NCI-H2227 (cell line): ENCODE results near the gene FZD10.

Source experiments
- DNase-seq: peaks from one replicate; lab custom pipeline; 2025; ENCODE audit not compliant: unreplicated experiment; lab: John Stamatoyannopoulos, UW

The FZD10 gene

DNA sequence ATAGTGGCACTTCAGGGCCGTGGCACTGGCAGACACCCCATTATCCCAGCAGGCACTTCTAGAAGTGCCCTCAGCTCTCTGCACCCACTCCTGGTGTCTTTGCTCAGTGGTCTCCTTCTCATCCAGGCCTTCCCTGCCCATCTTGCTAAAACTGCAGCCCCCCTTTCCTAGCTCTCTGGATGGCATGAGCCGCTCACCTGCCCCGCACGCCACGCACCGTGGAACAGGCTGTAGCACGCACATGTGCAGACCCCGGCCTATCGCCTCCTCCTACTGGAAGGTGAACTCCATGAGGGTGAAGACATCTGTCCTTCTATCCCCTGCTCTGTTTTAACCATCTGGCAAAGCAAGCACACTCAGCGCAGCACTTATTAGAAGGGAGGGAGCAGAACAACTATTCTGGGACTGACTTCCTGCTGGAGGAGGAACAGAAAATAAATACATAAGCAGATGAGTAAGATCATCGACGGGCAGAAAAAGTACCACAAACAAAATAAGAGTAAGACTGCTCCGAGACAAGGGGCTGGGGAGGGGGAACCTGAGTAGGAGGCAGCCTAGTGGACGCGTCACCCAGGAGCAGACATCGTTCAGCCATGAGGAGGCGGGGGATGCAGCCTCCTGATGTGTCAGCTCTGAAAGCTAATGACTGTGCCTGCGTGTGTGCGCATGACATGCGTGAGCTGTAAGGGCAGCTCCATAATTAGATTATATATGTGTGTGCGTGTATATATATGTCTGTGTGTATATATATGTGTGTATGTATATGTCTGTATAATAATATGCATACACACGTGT is 7.8 kb upstream of the FZD10 start:
- no peak for DNase-seq

DNA sequence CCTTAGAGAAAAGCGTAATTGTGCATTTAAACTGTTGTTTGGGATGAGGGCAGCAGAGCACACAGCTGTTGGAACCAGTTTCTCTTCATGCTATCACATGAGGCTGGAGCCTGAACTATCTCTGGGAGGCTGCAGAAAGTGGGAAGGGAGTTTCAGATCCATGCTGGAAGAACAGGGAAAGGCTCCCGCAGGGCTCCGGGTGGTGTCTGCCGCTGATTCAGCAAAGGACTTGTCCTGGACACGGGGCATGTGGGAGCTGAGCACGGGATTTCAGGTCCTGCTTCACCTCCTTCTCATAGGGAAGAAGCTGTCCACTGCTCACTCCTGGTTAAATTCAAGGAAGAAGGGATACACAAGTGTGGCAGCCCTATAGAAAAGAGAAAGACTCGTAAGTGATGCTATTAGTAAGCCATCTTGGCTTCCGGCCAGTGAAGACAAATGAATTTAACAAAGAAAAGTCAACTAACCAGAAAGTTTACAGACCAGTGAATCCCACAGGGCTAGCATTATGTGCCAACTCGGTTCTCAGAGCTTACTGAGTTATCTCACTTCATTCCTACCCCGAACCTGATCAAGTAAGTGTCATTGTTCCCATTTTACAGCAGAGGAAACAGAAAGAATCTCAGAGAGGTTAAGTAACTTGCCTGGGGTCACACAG is 6.7 kb upstream of the FZD10 start:
- DNase-seq, result no peak

DNA sequence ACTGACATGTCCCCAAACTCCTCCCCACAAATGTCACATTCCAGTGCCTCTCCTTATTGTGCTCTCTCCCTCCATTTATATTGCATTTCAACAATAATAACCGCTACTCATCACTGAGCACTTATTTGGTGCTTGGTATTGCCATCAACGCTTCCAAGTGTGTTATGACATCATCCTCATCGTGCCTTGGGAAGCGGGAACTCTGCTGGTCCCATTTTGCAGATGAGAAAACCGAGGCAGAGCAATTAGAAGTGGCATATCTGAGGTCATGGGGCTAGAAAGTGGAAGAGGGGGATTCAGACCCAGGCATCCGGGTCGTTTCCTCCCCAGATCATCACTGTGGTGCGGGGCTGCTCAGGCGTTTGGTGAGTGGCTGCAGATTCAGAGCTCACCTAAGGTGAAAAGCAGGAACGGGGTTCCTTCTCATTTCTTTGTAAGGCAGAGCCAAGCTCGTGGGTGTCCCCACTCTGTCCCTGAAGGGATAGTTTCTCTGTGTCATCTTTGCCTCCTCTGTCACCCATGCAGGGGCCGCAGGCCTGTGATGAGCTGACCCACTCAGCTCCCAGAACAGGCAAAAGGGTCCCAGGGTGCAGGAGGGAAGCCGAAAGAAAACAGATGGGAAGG is 5.5 kb upstream of the FZD10 start:
- DNase-seq, result no peak

DNA sequence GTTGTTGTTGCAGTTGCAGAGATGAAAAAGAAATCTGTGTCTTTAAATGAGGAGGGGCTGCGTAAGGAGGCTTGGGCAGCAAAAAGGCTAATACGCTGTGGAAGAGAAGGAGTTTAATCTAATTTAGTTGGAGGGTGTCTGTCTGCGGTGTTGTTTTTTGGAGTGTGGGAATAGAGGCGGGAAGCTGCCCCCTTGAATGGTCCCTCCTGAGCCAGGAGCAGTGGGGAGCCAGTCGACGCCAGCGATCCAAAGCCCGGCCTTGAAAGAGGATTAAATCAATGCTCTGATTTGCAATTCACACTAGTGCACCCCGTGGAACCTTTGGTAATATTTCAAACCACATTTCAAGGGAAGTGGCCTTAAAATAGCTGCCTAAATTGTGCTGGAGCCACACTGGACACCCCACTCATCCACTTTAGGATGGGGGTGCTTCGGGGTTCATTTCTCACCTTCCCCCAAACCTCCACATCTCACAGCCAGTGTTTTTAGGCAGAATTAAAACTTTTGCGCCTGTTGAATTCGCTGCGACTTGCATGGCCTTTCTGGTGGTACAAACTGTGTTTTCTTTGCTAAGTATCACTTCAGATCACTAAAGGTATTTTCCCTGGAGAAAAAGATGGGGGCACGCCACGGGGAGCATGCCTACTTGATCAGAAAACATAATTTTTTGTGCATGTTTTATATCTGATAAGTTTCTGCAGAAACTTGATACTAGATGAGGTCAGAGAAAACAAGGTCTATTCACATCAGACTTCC is 4.1 kb upstream of the FZD10 start:
- DNase-seq, result no peak

DNA sequence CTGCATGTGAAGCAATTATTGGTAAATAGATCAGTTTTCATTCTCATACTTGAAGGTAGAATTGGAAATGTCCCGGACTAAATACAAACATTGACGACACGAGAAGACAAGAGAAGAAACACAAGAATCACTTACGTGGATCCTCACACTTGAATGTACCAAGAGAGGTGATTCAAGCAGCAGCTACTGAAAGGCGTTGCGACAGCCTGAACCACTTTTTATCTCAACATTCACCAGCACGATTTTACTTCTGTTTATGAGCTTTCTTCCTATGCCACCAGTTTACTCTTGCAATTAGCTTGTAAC is 3.6 kb upstream of the FZD10 start:
- DNase-seq, result no peak

DNA sequence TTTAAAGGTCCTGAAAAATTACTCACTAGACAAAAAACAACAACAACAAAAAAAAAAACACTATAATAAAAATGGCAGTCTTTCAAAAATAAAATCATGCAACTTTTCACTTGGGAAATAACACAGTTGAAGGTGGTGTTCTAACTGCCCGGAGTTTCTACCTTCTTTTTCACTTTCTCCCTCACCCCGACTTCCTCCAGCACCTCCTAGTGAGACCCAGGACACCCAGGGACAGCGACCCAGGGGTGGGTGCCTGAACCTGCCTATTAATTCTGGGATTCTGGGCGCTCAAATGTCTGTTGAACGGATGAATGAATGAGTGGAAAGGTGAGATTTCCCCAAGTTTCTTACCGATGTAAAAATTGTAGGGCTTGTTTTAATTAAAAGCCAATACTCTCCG is 2.0 kb upstream of the FZD10 start:
- DNase-seq, result no peak

DNA sequence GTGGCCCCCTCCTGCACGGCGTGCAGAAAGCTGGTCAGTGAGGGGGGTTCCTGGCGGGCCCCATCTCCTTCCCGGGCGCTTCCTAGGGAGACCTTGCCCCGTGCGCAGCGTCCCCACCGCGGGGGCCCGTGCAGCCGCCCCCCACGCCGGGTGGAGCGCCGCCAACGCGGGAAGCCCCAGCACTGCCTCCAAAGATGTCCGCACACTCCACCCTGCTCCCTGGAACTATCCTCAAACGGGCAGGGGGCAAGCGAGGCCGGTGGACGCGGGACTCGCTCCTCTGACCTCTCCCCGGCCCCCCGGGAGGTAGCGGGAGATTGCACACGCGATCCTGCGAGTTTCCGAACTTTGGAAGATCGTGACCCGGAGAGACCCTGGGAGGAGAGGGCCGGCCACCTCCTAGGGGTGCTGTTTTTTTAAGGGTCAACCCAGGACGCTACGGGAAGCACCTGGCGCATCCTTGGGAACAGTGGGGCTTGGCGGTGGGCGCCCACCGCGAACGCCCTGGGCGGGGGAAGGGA is 1.5 kb upstream of the FZD10 start:
- DNase-seq, result no peak

DNA sequence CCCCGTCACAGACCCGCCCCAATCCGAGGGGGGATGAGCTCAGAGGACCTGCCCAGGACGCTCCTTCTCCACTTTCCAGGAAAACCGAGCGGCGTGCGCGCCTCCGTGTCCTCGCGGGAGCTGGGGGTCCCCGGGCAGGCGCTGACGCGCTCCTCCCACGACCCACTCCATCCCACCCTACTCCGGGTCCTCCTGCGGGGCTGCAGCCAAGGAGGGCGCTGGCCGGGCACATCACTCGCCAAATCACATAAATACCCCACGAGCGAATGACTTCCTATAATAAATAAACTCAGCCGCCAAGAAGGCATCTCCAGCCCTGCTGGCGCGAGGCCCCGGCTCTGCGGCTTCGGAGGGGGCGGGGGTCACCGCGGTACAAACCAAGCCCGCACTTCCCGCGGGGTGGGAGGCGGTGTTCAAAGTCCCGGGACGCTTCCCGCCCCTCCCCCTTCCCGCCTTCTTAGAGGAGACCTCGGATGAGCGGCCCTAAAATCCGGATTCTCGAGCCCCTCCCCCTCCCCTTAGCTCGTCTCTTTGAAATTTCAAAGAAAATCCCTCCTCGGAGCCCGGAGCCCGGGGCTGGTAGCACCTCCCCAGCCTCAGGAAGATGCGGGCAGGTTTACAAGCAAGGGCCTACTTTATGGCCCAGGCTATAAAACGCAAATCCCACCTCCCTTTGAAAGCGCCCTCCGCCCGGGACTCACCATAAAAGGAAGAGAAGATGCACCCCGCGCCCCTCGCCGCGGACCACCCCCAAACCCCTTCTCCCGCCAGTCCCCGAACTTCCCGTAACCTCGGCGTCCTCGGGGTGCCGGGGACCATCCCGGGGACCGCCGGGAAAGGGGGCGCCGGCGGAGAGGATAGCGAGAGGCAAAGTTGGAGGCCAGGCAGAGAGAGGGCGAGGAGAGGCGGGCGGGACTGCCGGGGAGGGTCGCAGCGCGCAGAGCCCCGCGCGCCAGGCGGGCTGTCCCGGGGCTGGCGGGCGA is 712 bp upstream of the FZD10 start:
- DNase-seq, result no peak

DNA sequence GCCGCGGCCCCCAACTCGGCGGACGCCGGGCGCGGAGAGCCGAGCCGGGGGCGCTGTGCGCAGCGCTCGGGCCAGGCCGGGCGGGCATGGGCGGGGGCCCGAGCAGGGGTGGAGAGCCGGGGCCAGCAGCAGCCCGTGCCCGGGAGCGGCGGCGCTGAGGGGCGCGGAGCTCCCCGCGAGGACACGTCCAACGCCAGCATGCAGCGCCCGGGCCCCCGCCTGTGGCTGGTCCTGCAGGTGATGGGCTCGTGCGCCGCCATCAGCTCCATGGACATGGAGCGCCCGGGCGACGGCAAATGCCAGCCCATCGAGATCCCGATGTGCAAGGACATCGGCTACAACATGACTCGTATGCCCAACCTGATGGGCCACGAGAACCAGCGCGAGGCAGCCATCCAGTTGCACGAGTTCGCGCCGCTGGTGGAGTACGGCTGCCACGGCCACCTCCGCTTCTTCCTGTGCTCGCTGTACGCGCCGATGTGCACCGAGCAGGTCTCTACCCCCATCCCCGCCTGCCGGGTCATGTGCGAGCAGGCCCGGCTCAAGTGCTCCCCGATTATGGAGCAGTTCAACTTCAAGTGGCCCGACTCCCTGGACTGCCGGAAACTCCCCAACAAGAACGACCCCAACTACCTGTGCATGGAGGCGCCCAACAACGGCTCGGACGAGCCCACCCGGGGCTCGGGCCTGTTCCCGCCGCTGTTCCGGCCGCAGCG is 639 bp downstream of the FZD10 start:
- no peak for DNase-seq

DNA sequence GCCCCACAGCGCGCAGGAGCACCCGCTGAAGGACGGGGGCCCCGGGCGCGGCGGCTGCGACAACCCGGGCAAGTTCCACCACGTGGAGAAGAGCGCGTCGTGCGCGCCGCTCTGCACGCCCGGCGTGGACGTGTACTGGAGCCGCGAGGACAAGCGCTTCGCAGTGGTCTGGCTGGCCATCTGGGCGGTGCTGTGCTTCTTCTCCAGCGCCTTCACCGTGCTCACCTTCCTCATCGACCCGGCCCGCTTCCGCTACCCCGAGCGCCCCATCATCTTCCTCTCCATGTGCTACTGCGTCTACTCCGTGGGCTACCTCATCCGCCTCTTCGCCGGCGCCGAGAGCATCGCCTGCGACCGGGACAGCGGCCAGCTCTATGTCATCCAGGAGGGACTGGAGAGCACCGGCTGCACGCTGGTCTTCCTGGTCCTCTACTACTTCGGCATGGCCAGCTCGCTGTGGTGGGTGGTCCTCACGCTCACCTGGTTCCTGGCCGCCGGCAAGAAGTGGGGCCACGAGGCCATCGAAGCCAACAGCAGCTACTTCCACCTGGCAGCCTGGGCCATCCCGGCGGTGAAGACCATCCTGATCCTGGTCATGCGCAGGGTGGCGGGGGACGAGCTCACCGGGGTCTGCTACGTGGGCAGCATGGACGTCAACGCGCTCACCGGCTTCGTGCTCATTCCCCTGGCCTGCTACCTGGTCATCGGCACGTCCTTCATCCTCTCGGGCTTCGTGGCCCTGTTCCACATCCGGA is 1.4 kb downstream of the FZD10 start:
- no peak for DNase-seq

DNA sequence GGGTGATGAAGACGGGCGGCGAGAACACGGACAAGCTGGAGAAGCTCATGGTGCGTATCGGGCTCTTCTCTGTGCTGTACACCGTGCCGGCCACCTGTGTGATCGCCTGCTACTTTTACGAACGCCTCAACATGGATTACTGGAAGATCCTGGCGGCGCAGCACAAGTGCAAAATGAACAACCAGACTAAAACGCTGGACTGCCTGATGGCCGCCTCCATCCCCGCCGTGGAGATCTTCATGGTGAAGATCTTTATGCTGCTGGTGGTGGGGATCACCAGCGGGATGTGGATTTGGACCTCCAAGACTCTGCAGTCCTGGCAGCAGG is 1.9 kb downstream of the FZD10 start:
- no peak for DNase-seq

DNA sequence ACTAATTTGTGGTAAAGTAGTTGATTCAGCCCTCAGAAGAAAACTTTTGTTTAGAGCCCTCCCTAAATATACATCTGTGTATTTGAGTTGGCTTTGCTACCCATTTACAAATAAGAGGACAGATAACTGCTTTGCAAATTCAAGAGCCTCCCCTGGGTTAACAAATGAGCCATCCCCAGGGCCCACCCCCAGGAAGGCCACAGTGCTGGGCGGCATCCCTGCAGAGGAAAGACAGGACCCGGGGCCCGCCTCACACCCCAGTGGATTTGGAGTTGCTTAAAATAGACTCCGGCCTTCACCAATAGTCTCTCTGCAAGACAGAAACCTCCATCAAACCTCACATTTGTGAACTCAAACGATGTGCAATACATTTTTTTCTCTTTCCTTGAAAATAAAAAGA is 2.7 kb downstream of the FZD10 start:
- no peak for DNase-seq

DNA sequence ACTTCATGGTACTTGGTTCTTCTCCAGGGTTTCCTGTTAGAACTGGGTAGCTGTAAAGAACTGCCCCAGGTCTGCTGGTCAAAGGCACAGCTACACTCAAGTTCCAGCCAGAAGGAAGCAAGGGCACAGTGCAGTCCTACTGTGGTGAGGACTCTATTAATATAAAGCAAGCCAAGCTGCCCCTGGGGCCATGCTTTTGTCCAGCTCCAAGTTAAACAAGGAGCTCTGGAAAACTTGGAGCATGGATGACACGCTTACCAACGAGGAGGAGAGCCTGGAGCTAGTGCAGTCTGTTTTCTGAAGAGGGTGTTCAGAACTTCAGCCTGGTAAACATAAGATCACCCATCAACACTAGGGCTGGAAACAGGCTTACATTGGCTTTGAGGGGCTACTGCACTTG is 4.0 kb downstream of the FZD10 start:
- no peak for DNase-seq

DNA sequence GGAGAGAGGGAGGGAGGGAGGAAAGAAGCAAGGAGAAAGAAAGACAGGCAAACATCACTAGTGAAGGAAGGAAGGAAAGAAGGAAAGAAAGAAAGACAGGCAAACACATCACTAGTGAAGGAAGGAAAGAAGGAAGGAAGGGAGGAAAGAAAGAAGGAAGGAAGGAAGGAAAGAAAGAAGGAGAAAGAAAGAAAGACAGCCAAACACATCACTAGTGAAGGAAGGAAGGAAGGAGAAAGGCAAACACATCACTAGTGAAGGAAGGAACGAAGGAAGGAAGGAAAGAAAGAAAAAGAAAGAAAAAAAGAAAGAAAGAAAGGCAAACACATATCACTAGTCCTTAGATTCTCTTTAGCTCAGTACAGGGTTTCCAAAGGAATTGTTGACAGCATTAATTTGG is 5.3 kb downstream of the FZD10 start:
- DNase-seq, result no peak

DNA sequence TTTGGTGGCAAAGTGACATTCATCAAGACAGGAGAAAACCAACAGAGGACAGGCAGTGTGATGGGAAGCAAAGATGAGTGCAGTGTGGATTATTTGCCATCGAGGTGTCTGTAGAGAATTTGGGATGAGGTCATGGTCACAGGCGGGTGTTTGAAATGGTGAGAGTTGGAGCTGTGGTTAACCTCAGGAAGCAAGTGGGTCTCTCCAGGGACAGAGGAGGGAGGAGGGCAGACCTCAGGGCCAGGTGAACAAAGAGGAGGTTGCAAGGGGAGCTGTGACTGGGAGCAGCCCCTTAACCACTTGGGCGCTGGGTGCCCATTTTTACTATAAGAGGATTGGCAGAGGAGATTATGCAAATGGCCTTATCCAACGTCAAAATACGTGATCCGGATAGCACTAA is 7.0 kb downstream of the FZD10 start:
- DNase-seq, result no peak

DNA sequence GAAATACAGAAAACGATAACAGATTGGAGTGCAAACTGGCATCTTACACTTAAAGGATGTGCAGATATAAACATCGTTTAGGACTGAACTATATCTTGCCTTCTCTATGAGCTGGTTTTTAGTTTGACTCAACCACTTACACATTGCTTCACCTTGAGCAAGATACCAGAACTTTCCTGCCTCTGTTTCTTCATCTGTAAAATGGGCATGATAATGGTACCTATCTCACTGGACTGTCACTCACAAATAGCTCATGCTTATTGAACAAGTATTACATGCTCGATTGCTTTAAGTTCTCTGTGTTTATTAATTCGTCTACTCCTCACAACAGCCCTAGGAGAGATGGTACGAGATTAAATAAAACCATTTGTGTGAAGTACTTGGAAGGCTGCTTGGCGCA is 7.7 kb downstream of the FZD10 start:
- no peak for DNase-seq

DNA sequence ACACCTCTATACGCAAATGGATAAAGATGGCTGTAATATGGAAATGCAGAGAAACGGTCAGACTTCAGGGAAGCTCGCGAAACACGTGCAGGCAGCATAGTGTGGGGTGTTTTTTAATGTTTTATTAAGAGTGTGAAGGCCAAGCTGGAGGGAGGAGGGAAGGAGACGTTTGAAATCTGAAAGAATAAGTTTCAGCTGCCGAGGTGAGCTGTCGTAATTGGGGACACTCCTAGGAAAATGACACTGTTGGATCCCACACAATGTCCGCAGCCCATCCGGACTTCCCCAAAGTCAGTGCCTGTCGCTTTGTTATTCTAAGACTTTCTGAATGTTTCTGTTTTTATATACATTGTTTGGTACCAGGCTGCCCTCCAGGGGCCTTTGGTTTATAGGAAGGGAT is 8.3 kb downstream of the FZD10 start:
- no peak for DNase-seq

DNA sequence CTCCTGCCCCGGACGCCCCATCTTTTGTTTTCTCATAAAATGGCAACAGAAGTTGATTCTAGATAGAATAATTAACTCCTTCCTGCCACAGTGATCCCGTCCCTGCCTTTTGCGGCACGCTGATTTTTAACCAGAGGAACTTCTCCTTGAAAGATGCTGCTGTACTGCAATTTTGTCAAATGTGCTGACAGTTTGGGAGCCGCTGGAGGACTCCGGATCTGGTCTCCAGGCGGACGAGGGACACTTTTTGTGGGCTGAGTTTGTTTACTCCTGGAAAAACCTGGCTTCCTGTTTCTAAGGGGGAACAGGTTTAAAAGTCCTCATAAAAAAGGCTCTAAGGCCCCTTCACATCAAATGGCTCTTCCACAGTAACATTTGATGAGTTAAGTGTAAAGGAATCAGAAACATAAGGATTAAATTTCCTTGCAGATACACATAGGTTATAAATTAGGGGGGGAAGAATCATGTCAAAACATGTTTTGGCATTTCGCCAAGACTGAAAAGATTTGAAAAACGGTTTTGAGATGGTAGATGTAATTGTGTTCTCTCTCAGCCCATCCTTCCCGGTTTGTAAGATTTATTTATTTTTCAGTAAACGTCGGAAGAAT is 15.5 kb downstream of the FZD10 start:
- no peak for DNase-seq

DNA sequence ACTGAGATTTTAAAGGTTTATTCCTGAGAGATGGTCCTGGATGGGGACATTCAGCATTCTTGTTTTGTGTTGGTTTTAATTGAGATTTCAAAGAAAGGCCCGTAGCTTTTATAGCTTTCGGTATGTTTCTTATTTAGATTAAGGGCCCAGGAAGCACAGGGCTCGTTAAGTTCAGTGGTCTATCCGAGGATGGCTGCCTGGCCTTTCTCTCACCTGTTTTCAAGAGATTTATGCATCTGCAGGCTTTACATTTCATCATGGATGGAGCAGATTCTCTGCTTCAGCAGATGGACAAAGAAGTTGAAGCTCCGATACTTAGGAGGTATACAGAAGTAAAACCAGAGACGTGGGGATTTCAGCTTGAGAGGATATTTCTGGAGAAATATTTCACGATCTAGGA is 16.0 kb downstream of the FZD10 start:
- no peak for DNase-seq
